Stimulated activated CD8-positive, alpha-beta memory T cell treated with anti-CD3 and anti-CD28 coated beads, Interleukin-12 subunit alpha, Interleukin-12 subunit beta, amount 100 ng/mL, for 24 hours (primary cell): ENCODE measurements around the gene ORC1.

ENCODE experiments used
- DNase-seq: peaks from one replicate; pipeline ENCODE4 v3.0.0-alpha.2; 2020; ENCODE audit errors: extremely low read depth

Gene ORC1

GRCh38 chr1:52404116-52404974 is at the start of gene ORC1, which contains the start of gene PRPF38A:
Gene ORC1, minus strand, starts transcription at chr1:52404423. Its CDS starts 2,200 bp downstream, at chr1:52402223.
Gene PRPF38A, plus strand, starts transcription at chr1:52404602. Its CDS starts 148 bp downstream, at chr1:52404750.
- DNase-seq = peak; percentile 96

- no peak for DNase-seq
Measured at GRCh38 chr1:52444463-52444862, 40.2 kb upstream of the ORC1 start.

GRCh38 chr1:52439976-52440375 is 35.8 kb upstream of the ORC1 start:
- DNase-seq = no peak

GRCh38 chr1:52436817-52437216 is 32.6 kb upstream of the ORC1 start:
- DNase-seq = no peak

- no peak for DNase-seq
Measured at GRCh38 chr1:52435650-52436049, 31.4 kb upstream of the ORC1 start.

GRCh38 chr1:52435211-52435610 is 31.0 kb upstream of the ORC1 start:
- DNase-seq = no peak

GRCh38 chr1:52432807-52433206 is 28.6 kb upstream of the ORC1 start:
- DNase-seq = no peak

GRCh38 chr1:52427152-52427551 is 22.9 kb upstream of the ORC1 start:
- no peak for DNase-seq

- DNase-seq = no peak
Measured at GRCh38 chr1:52426371-52426770, 22.1 kb upstream of the ORC1 start.

GRCh38 chr1:52424813-52425212 is 20.6 kb upstream of the ORC1 start:
- DNase-seq = no peak

- no peak for DNase-seq
Measured at GRCh38 chr1:52424231-52424636, 20.0 kb upstream of the ORC1 start.

GRCh38 chr1:52423771-52424170 is 19.5 kb upstream of the ORC1 start:
- DNase-seq = peak; percentile 26

- no peak for DNase-seq
Measured at GRCh38 chr1:52423055-52423454, 18.8 kb upstream of the ORC1 start.

- DNase-seq = no peak
Measured at GRCh38 chr1:52420713-52421112, 16.5 kb upstream of the ORC1 start.

- DNase-seq = no peak
Measured at GRCh38 chr1:52416811-52417210, 12.6 kb upstream of the ORC1 start.

GRCh38 chr1:52414942-52415341 is 10.7 kb upstream of the ORC1 start:
- DNase-seq = no peak

GRCh38 chr1:52413410-52413989 is 9.3 kb upstream of the ORC1 start:
- DNase-seq = no peak

- DNase-seq = no peak
Measured at GRCh38 chr1:52404975-52405338, 734 bp upstream of the ORC1 start.

- peak; percentile 16 for DNase-seq
Measured at GRCh38 chr1:52403566-52404115, 582 bp downstream of the ORC1 start.

- DNase-seq = no peak
Measured at GRCh38 chr1:52402860-52403240, 1.4 kb downstream of the ORC1 start.

GRCh38 chr1:52400131-52400530 is 4.1 kb downstream of the ORC1 start:
- no peak for DNase-seq

- DNase-seq = no peak
Measured at GRCh38 chr1:52399629-52400028, 4.6 kb downstream of the ORC1 start.

GRCh38 chr1:52393174-52393573 is 11.0 kb downstream of the ORC1 start:
- DNase-seq = no peak
